Thyroid gland (tissue), 4 donors: ENCODE data around the gene PRRC2A.

Experiments
- CTCF ChIP-seq, 6 experiments: fragments of 200-600 bp in 3 of 6; fragments of 450-650 bp in 3 of 6; sonication (generic) in 3 of 6; IDR thresholded peaks; one replicate each; pipeline ENCODE4 v1.5.1; 2016 to 2019; ENCODE audit warnings: antibody characterized with exemption in 6 of 6, mild to moderate bottlenecking in 2 of 6, inconsistent platforms in 1 of 6, moderate library complexity in 1 of 6
- POLR2A ChIP-seq, 2 donors: fragments of 450-650 bp; IDR thresholded peaks; one replicate each; pipeline ENCODE4 v1.6.1; 2017; ENCODE audit warnings: antibody characterized with exemption in 2 of 2, mild to moderate bottlenecking in 2 of 2, moderate library complexity in 1 of 2

GRCh38 chr6:31683591-31683990 is 63.1 kb downstream of the PRRC2A start:
- TF ChIP-seq CTCF (IDR thresholded peaks at IDR 0.05), result no peak
- TF ChIP-seq POLR2A (IDR thresholded peaks at IDR 0.05), result no peak
